Ammon's horn (tissue), 1 donor: ENCODE measurements around the gene ACOT11.

Experiments
- DNase-seq: peaks from one replicate; pipeline ENCODE4 v3.0.0-alpha.2; 2016; ENCODE audit warnings: low spot score

The ACOT11 gene

DNA sequence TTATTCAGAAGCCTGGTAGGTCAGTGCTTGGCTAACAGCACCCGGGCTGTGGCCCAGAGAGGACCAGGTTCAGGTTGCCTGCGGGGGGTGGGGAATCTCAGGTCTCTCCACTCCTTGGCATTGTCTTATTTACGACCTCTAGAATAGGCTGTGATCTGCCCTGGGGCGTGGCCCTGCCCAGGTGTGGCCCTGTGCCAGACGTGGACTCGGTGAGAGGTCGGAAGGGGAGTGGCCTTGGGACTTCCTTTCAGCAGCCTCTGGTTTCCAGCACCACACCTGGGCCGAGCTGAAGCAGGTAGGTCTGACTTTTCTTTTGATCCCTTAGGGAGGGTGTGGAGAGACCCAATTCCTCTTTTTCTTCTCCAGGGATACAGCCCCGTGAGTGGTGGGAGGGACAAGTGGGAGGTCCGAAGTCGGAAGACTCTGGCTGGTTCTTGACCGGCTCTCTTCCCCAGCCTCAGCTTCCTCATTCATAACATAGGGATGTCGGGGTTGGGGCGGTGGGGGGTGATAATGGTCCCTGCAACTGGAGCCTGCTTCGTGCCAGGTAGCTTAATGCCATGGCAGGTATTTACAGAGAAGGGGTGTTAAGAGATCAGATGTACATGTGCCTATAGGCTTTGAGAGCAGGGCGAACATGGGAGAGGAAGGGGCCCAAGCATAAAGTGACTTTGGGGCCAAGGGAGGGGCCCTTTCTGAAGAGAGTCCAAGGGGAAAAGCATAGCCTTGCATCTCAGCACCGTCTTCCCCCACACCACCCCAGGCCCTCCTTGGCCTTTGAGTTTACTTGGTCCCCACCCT, 16.5 kb downstream of the ACOT11 start:
- DNase-seq: no peak

GRCh38 chr1:54565113-54565501, 17.1 kb downstream of the ACOT11 start:
- no peak for DNase-seq

DNA sequence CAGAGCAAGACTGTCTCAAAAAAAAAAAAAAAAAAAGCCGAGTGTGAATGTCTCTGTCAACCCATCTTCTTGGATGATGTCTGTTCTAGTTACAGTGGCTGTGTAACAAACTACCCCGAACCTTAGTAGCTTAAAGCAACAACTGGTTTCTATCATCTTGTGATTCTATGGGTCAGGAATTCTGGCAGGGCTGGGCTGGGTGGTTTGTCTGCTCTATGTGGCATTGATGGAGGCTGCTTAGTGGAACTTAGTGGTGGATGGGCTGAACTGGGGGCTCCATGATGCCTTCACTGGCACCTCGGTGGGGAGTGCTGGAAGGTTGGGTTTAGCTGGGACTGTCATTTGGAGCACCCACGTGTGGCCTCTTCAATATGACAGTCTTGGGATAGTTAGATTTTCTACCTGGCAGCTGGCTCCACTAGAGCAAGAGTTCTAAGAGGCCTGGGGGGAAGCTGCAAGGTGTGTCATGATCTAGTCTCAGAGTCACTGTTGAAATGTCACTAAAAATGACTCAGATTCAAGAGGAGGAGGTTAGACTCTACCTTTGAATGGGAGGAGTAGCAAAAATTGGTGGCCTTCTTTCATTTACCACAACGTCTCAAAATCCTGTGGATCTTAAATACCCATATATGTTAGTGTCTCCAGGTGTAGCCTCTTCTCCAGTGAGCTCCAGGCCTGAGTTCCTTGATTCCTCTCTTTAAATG, 18.6 kb downstream of the ACOT11 start:
- DNase-seq: no peak

DNA sequence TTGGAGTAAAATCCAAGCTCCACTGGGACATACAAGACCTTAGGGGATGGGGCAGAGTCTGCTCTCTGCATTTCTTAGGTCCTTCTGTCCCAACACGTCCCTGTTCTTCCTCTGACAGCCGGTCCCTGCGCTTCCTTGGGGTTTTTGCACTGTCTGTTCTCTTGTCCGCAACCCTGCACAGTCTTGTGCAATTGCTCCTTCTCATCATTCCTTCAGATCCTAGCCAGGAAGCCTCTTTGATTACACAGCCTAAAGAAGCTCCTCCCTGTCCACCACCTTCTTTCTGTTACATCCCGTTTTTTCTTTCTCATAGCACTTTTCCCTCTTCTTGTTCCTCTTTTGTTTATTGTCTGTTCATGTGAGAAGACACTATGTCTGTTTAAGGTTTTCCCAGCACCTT, 19.9 kb downstream of the ACOT11 start:
- peak; percentile 13 for DNase-seq

DNA sequence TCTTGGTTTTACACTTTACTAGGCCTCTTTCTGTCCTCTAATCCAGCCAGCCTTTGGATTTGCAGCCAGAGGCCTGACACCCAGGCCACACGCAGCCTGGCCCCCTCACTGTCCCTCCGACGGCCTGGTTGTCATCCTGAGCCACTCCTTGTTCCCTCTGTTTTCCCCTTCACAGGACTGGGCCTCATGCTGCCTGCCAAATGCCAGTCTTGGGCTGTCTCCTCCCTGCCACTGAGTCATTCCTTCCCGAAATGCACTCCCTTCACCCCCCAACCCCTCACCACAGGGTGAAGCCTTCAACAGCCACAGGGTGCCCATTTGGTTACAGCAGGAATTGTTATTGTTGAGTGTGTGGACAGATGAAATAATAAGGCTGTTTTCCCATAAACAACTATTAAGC, 21.3 kb downstream of the ACOT11 start:
- DNase-seq: no peak

DNA sequence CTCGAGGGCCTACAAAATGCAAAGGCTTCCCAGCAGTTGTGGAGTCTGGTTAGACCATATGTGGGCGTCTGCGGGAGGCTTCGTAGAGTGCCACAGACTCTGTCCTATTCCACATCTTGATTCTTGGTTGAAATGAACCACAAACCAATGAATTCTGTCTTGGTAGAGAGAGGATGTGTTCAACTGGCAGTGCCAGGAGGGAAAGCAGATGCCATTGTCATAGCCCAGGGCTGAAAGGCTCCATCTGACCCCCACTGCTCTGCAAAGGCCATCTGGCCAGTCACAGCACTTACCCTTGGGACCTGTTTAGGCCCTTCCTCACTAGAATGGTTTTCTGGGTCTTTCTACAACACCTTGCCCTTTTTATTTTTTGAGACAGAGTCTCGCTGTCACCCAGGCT, 22.1 kb downstream of the ACOT11 start:
- DNase-seq: no peak

GRCh38 chr1:54571326-54571725, 23.3 kb downstream of the ACOT11 start:
- DNase-seq: no peak

GRCh38 chr1:54571803-54572541, 23.9 kb downstream of the ACOT11 start:
- DNase-seq: no peak

GRCh38 chr1:54572542-54572850, 24.5 kb downstream of the ACOT11 start:
- DNase-seq: no peak

- no peak for DNase-seq
Observed at GRCh38 chr1:54574158-54574778, 26.2 kb downstream of the ACOT11 start.

GRCh38 chr1:54575161-54575560, 27.1 kb downstream of the ACOT11 start:
- DNase-seq: no peak

DNA sequence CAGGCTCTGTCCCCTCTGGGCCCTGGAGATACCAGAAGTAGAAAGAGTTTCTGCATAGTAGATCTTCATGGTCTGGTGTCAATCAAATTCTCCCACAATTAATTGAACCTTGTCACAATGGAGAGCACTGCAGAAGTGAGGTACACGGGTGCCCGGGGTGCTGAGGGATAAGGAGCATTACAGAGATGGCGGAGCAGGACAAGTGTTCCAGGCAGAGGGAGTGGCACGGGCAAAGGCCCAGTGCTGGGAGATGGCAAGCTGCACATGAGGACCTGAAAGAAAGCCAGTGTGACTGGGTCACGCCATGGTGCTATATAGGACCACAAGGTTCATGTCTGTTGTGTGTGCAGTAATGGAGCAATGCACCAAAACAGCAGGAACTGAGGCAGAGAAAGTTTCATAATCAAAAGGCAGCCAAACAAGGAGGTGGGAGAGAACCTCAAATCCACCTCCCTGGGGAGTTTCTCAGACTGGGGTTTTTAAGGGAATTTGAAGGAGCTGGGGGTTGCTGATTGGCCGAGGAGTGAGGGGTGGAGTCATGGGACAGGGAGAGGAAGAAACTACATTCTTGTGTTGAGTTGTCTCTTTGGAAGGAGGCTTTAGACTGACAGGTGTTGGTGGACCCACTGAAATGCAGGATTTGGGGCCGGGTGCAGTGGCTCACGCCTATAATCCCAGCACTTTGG, 27.7 kb downstream of the ACOT11 start:
- no peak for DNase-seq

DNA sequence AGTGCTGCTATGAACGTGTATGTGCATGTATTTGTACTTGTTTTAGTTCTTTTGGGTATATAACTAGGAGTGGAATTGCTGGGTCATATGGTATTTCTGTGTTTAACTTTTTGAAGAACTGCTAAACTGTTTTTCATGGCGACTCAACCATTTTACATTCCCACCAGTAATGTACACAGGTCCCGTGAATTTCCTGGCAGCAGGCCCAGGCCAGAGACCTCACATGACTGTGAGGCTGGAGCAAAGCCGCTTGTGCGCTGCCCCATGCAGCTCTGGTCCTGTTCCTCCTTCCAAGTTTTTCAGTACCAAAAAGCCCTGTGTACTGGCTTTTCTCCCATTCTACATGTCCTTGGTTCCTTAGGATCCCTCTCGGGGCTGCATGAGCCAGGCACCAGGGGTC, 29.6 kb downstream of the ACOT11 start:
- DNase-seq: no peak

DNA sequence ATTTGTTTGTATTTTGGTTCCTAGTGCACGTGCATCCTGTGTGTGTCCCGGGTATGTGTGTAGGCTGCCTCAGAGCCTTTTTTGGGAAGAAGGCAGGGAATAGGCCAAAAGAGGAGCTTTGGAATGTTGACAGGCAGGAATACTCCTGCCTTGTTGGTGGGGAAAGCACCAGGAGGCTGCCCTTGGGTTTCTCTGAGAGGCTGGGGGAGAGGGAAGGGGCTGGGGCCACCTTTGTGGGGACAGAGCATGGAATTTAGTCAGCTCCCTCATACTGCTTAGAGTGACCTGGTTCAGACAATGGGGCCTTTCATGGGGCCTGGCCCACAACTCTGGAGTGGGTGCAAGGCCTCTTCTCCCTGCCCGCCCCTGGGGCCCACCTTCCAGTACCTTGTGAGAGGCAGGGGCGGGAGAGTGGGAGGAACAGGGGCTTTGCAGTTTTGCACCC, 31.3 kb downstream of the ACOT11 start:
- no peak for DNase-seq

DNA sequence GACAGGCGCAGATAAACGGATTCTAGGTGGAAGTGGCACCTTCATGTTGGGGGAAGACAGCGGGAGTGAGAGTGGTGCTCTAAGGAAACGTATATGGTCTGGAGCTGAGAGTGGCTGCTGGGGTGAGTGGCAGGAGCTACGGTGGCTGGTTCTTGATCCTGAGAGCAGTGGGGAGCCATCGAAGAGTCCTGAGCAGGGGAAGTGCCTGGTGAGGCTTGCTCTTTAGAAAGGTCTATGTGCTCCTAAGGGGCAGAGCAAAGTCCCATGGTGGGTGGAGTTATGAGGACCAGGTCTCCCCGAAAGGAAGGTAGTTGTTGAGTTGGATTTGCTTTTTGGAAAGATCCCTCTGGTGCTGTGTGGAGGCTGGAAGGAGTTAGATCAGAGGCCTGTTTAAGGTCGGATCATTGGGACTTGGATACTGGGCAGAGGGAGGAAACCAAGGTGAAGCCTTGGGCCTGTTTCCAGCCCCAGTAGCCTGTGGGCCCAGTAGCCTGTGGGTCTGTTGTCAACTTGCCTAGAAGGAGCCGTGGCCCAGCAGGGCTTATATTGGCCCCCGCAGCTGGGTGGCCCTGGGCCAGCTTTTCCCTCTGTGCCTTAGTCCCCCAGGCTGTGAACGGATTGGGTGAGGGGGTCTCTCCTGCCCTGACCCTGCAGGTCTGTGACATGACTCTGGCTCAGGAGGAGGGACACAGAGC, 33.0 kb downstream of the ACOT11 start:
- no peak for DNase-seq

- DNase-seq: peak; percentile 89
Observed at GRCh38 chr1:54581621-54582035, 33.6 kb downstream of the ACOT11 start.

- DNase-seq: peak; percentile 51
Observed at GRCh38 chr1:54582566-54583306, 34.7 kb downstream of the ACOT11 start.

DNA sequence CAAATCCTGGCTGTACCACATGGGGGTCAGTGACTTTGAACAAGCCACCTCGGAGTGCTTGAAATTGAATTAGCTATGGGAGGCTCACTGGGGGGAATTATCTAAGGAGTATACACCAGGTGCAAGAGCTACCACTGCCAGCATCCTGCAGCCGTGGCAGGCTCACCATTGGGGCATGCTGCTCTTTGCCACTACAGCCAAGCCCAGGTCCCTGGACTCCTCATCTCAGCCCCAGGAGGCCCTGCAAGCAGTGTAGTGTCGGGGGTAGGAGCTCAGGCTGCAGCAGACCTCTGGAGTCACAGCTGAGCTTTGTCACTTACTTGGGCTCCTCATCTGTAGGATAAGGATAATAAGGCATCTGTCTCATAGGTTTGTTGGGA, 35.3 kb downstream of the ACOT11 start:
- DNase-seq: no peak

- DNase-seq: peak; percentile 49
Observed at GRCh38 chr1:54583871-54584270, 35.8 kb downstream of the ACOT11 start.

DNA sequence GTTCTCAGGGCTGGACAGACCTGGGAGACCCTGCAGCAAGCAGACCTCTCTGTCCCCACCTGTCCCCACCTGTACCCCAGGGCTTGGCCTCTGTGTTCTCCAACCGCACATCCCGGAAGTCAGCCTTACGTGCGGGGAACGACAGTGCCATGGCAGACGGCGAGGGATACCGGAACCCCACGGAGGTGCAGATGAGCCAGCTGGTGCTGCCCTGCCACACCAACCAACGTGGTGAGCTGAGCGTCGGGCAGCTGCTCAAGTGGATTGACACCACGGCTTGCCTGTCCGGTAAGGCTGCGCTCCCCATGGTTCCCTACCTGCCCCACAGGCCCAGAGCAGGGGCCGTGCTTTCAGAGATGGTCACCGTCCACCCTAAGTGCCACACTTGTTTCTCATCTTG, 36.5 kb downstream of the ACOT11 start:
- no peak for DNase-seq
